RWPE2 (cell line): ENCODE results near the gene KIF21A.

Experiments
- ATAC-seq: fragments of 200-7000 bp; cut with Tn5 transposase; 3 replicates; pipeline ENCODE4 v1.9.1; 2021; ENCODE audit warnings: low read depth
- DNase-seq: peaks from one replicate; pipeline ENCODE4 v3.0.0-alpha.2; 2020; ENCODE audit warnings: low spot score
- H3K27ac ChIP-seq: fragments of 450-650 bp; 2 replicates; pipeline ENCODE4 v1.5.1; 2017; ENCODE audit warnings: mild to moderate bottlenecking; ENCODE audit not compliant: poor library complexity, severe bottlenecking
- H3K27me3 ChIP-seq: fragments of 250-450 bp; sonication (Bioruptor Pico); 2 replicates; pipeline ENCODE4 v1.5.1; 2021; ENCODE audit warnings: mild to moderate bottlenecking, moderate library complexity; ENCODE audit not compliant: insufficient read depth, poor library complexity, severe bottlenecking
- H3K36me3 ChIP-seq: fragments of 250-450 bp; sonication (Bioruptor Pico); 2 replicates; pipeline ENCODE4 v1.5.1; 2020; ENCODE audit warnings: low read depth, mild to moderate bottlenecking, moderate library complexity
- H3K4me1 ChIP-seq: fragments of 250-450 bp; sonication (Bioruptor Pico); 2 replicates; pipeline ENCODE4 v1.5.1; 2021; ENCODE audit warnings: mild to moderate bottlenecking, moderate library complexity; ENCODE audit not compliant: insufficient read depth, poor library complexity, severe bottlenecking
- H3K4me3 ChIP-seq: fragments of 250-450 bp; sonication (Bioruptor Pico); 2 replicates; pipeline ENCODE4 v1.5.1; 2021; ENCODE audit warnings: mild to moderate bottlenecking, moderate library complexity; ENCODE audit not compliant: severe bottlenecking
- H3K9me3 ChIP-seq: fragments of 250-450 bp; sonication (Bioruptor Pico); 2 replicates; pipeline ENCODE4 v1.5.1; 2021; ENCODE audit warnings: mild to moderate bottlenecking, moderate library complexity; ENCODE audit not compliant: severe bottlenecking
- CTCF ChIP-seq: fragments of 450-650 bp; IDR thresholded peaks from one replicate; pipeline ENCODE4 v1.5.1; 2017; ENCODE audit warnings: mild to moderate bottlenecking, moderate library complexity; ENCODE audit not compliant: poor library complexity, severe bottlenecking

The KIF21A gene

DNA sequence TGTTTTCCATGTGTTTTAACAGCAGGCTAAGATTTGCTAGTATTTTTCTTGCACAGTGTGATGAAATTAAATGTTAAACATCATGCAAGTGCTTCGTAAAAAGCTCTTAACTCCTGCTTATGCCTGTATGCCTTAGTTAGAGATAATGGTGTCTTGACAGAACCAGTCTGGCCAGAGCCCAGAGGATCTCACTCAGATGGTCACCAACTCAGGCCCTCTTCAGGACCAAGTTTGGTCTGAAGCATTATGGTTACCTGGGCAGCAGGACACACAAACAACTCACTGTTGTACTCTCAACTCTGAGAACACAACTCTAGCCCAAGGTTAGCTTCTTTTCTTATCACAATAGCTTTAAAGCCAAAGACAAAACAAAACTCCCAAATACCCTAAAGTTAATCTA, 115.4 kb downstream of the KIF21A start:
- ATAC-seq, result no peak
- no peaks in the 10 kb centered on the region for H3K9me3 ChIP-seq

GRCh38 chr12:39319180-39319579, 123.7 kb downstream of the KIF21A start:
- no peak for ATAC-seq

More for the DNA sequence above, 115.4 kb downstream of the KIF21A start:
- Histone ChIP-seq H3K4me3 (no peak overlapping the region), H3K36me3 (peaks cover 23% of the 10 kb centered on the region), H3K27ac (no peak overlapping the region), H3K27me3 (no peaks in the 10 kb centered on the region), H3K4me1 (no peaks in the 10 kb centered on the region)
- DNase-seq, result no peak
- TF ChIP-seq CTCF, result no peak

GRCh38 chr12:39314547-39314946, 128.4 kb downstream of the KIF21A start:
- TF ChIP-seq CTCF, result no peak
- no peaks in the 10 kb centered on the region for H3K9me3 ChIP-seq
- H3K4me1 ChIP-seq, result no peaks in the 10 kb centered on the region
- H3K4me3 ChIP-seq, result no peak overlapping the region
- no peaks in the 10 kb centered on the region for H3K27me3 ChIP-seq
- ATAC-seq (no peak), DNase-seq (no peak)
- H3K36me3 ChIP-seq, result peaks cover 7% of the 10 kb centered on the region
- H3K27ac ChIP-seq, result no peak overlapping the region

More at GRCh38 chr12:39319180-39319579, 123.7 kb downstream of the KIF21A start:
- TF ChIP-seq CTCF, result no peak
- Histone ChIP-seq H3K4me1 (no peaks in the 10 kb centered on the region), H3K27me3 (no peaks in the 10 kb centered on the region), H3K9me3 (no peaks in the 10 kb centered on the region), H3K36me3 (peaks cover 5% of the 10 kb centered on the region), H3K27ac (no peak overlapping the region), H3K4me3 (no peak overlapping the region)
- no peak for DNase-seq

DNA sequence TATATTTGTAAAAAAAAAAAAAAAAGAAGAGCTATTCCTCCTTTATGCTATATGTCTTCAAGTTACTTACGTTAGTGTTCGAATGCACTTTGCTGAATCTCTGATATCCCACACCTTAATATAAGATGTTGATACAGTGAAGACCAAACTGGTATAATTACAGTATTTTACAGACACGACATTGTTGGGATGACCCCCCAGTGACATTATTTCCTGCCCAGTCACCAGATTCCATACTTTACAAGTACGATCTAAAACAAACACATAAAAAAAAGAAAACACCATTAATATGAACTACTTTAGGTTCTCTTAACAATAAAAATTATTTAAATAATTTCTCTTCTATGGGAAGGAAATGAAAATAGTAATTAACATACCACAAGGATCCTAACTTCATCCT, 133.4 kb downstream of the KIF21A start:
- DNase-seq, result no peak
- H3K9me3 ChIP-seq, result no peaks in the 10 kb centered on the region
- H3K27me3 ChIP-seq, result no peaks in the 10 kb centered on the region
- H3K27ac ChIP-seq, result no peak overlapping the region
- ATAC-seq, result no peak
- peaks cover 25% of the 10 kb centered on the region for H3K36me3 ChIP-seq
- no peak for TF ChIP-seq CTCF
- H3K4me3 ChIP-seq, result no peak overlapping the region
- no peaks in the 10 kb centered on the region for H3K4me1 ChIP-seq

GRCh38 chr12:39301422-39301821, 141.5 kb downstream of the KIF21A start:
- H3K4me1 ChIP-seq, result no peaks in the 10 kb centered on the region
- ATAC-seq, result no peak
- H3K4me3 ChIP-seq, result no peak overlapping the region
- H3K27me3 ChIP-seq, result no peaks in the 10 kb centered on the region
- H3K36me3 ChIP-seq, result peaks cover 20% of the 10 kb centered on the region
- H3K27ac ChIP-seq, result no peak overlapping the region
- TF ChIP-seq CTCF, result no peak
- DNase-seq, result no peak
- no peaks in the 10 kb centered on the region for H3K9me3 ChIP-seq
